Lower lobe of right lung (tissue), 2 donors: ENCODE measurements around the gene IRF2BP2. TPM values are rescaled to one million over a fixed set of nuclear protein-coding genes. Genes with fewer than 3 reads are reported as not detected.

ENCODE experiments used
- ATAC-seq, 2 donors: fragments of 200-7000 bp; cut with Tn5 transposase; one replicate each; pipeline ENCODE4 v1.9.1; 2020 to 2022; ENCODE audit warnings: mild to moderate bottlenecking in 2 of 2, moderate library complexity in 2 of 2
- DNase-seq: peaks from one replicate; pipeline ENCODE4 v3.0.0-alpha.2; 2020
- H3K27ac ChIP-seq: fragments of 200-600 bp; one replicate; pipeline ENCODE4 v1.8.0; 2022
- H3K27me3 ChIP-seq: fragments of 200-600 bp; one replicate; pipeline ENCODE4 v1.8.0; 2022; ENCODE audit warnings: low read depth
- H3K36me3 ChIP-seq: fragments of 200-600 bp; one replicate; pipeline ENCODE4 v1.8.0; 2022; ENCODE audit warnings: mild to moderate bottlenecking
- H3K4me1 ChIP-seq: fragments of 200-600 bp; one replicate; pipeline ENCODE4 v1.8.0; 2022
- H3K4me3 ChIP-seq: fragments of 200-600 bp; one replicate; pipeline ENCODE4 v1.8.0; 2022; ENCODE audit warnings: mild to moderate bottlenecking
- H3K9me3 ChIP-seq: fragments of 200-600 bp; one replicate; pipeline ENCODE4 v1.8.0; 2022
- CTCF ChIP-seq: fragments of 200-600 bp; IDR thresholded peaks from one replicate; pipeline ENCODE4 v1.8.0; 2022; ENCODE audit warnings: antibody characterized with exemption, mild to moderate bottlenecking
- intact Hi-C: fragments of 100-400 bp; cut with DNase I; formaldehyde crosslinking; loops from one replicate; pipeline ENCODE4 v1.11.0; 2022
- total RNA-seq: library from RNA; stranded (reverse); fragmentation: NEBNext Ultra II Directional; extraction: Animal tissue kit (Norgen Biotek cat#: 25700); gene quantifications from one replicate; pipeline ENCODE4 v1.2.1, GENCODE V29; 2021
- donor health status: DM: no; HTN: yes; CAD: no; lungs with severe emphysema.

The IRF2BP2 gene
- total RNA-seq, 1 donor from 2014 or later: 154 TPM

GRCh38 chr1:234617131-234617985 lies 7.4 kb upstream of the IRF2BP2 start:
- H3K27ac ChIP-seq: peak overlapping the region; percentile 46
- intact Hi-C loops: no loop called here
- H3K9me3 ChIP-seq: no peaks in the 10 kb centered on the region
- DNase-seq (no peak), ATAC-seq (no peak)
- H3K4me3 ChIP-seq: no peak overlapping the region
- H3K27me3 ChIP-seq: no peaks in the 10 kb centered on the region
- H3K36me3 ChIP-seq: no peaks in the 10 kb centered on the region
- no peak for TF ChIP-seq CTCF
- H3K4me1 ChIP-seq: peaks cover 55% of the 10 kb centered on the region

GRCh38 chr1:234616644-234617043 lies 6.7 kb upstream of the IRF2BP2 start:
- Histone ChIP-seq H3K27me3 (no peaks in the 10 kb centered on the region), H3K4me1 (peaks cover 63% of the 10 kb centered on the region), H3K27ac (peak overlapping the region; percentile 24), H3K36me3 (no peaks in the 10 kb centered on the region), H3K9me3 (no peaks in the 10 kb centered on the region), H3K4me3 (no peak overlapping the region)
- intact Hi-C loops: no loop called here
- no peak for DNase-seq
- TF ChIP-seq CTCF: no peak
- no peak for ATAC-seq

GRCh38 chr1:234614081-234614489 lies 4.1 kb upstream of the IRF2BP2 start:
- ATAC-seq: no peak
- Histone ChIP-seq H3K27ac (peak overlapping the region; percentile 94), H3K36me3 (no peaks in the 10 kb centered on the region), H3K27me3 (no peaks in the 10 kb centered on the region), H3K9me3 (no peaks in the 10 kb centered on the region), H3K4me3 (no peak overlapping the region), H3K4me1 (peaks cover 61% of the 10 kb centered on the region)
- intact Hi-C loops: loop anchor here (5.0 kb wide), 1 partner anchor 108 kb away; no protein-coding TSS in a partner anchor
- no peak for DNase-seq
- TF ChIP-seq CTCF: no peak

GRCh38 chr1:234613128-234613875 lies 3.3 kb upstream of the IRF2BP2 start:
- Histone ChIP-seq H3K27me3 (no peaks in the 10 kb centered on the region), H3K9me3 (no peaks in the 10 kb centered on the region), H3K36me3 (no peaks in the 10 kb centered on the region), H3K4me1 (peaks cover 55% of the 10 kb centered on the region), H3K4me3 (peak overlapping the region; percentile 60), H3K27ac (peak overlapping the region; percentile 94)
- DNase-seq: no peak
- no peak for TF ChIP-seq CTCF
- intact Hi-C loops: loop anchor here (5.0 kb wide), 1 partner anchor 109 kb away; no protein-coding TSS in a partner anchor
- ATAC-seq: no peak

- TF ChIP-seq CTCF: no peak
- Histone ChIP-seq H3K4me1 (peaks cover 51% of the 10 kb centered on the region), H3K9me3 (no peaks in the 10 kb centered on the region), H3K27me3 (no peaks in the 10 kb centered on the region), H3K36me3 (peaks cover 4% of the 10 kb centered on the region), H3K4me3 (peak overlapping the region; percentile 60), H3K27ac (peak overlapping the region; percentile 94)
- intact Hi-C loops: loop anchor here (5.0 kb wide), 1 partner anchor 110 kb away; no protein-coding TSS in a partner anchor
- ATAC-seq: peak; percentile 45 to 52
- peak; percentile 91 for DNase-seq
These were observed 2.6 kb upstream of the IRF2BP2 start for GRCh38 chr1:234612352-234613127.
